Measurements from ENCODE around the gene FAM83C.

The FAM83C gene

GRCh38 chr20:35240811-35241293 is 51.4 kb downstream of the FAM83C start:
- Histone ChIP-seq H3K9ac (ENCODE audit: low read length) (no peak overlapping the region), H3K27me3 (ENCODE audit: control insufficient read depth, insufficient read depth, low read length) (no peaks in the 10 kb centered on the region), H3K27ac (ENCODE audit: low read depth, low read length) (no peak overlapping the region), H3K4me3 (ENCODE audit: low read length) (no peak overlapping the region), H3K4me1 (ENCODE audit: control insufficient read depth, insufficient read depth, low read length) (no peaks in the 10 kb centered on the region), H3K36me3 (ENCODE audit: control insufficient read depth, insufficient read depth, low read length) (no peaks in the 10 kb centered on the region)

GRCh38 chr20:35240083-35240810 is 52.0 kb downstream of the FAM83C start:
- H3K36me3 ChIP-seq (ENCODE audit: control insufficient read depth, insufficient read depth, low read length) = no peaks in the 10 kb centered on the region
- no peak overlapping the region for H3K27ac ChIP-seq (ENCODE audit: low read depth, low read length)
- H3K4me3 ChIP-seq (ENCODE audit: low read length) = no peak overlapping the region
- H3K9ac ChIP-seq (ENCODE audit: low read length) = no peak overlapping the region
- no peaks in the 10 kb centered on the region for H3K27me3 ChIP-seq (ENCODE audit: control insufficient read depth, insufficient read depth, low read length)
- no peaks in the 10 kb centered on the region for H3K4me1 ChIP-seq (ENCODE audit: control insufficient read depth, insufficient read depth, low read length)

DNA sequence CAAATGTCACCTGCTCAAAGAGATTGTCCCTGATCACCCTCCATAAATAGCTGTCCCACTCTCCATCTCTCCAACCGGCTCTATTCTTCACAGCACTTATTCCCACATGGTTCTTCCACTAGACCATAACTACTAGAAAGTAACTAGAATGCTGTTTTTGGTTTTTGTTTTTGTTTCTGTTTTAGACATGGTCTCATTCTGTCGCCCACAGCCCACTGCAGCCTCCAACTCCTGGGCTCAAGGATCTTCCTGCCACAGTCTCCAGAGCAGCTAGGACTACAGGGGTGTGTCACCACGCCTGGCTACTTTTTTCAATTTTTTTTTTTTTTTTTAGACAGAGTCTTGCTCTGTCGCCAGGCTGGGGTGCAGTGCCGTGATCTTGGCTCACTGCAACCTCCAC is 53.5 kb downstream of the FAM83C start:
- H3K4me3 ChIP-seq (ENCODE audit: low read length) = no peak overlapping the region
- H3K27me3 ChIP-seq (ENCODE audit: control insufficient read depth, insufficient read depth, low read length) = no peaks in the 10 kb centered on the region
- H3K4me1 ChIP-seq (ENCODE audit: control insufficient read depth, insufficient read depth, low read length) = no peaks in the 10 kb centered on the region
- H3K36me3 ChIP-seq (ENCODE audit: control insufficient read depth, insufficient read depth, low read length) = peaks cover 7% of the 10 kb centered on the region
- H3K9ac ChIP-seq (ENCODE audit: low read length) = no peak overlapping the region
- no peak overlapping the region for H3K27ac ChIP-seq (ENCODE audit: low read depth, low read length)

- Histone ChIP-seq H3K36me3 (ENCODE audit: control insufficient read depth, insufficient read depth, low read length) (peaks cover 7% of the 10 kb centered on the region), H3K4me3 (ENCODE audit: low read length) (no peak overlapping the region), H3K27me3 (ENCODE audit: control insufficient read depth, insufficient read depth, low read length) (no peaks in the 10 kb centered on the region), H3K27ac (ENCODE audit: low read depth, low read length) (no peak overlapping the region), H3K9ac (ENCODE audit: low read length) (no peak overlapping the region), H3K4me1 (ENCODE audit: control insufficient read depth, insufficient read depth, low read length) (no peaks in the 10 kb centered on the region)
Observed at GRCh38 chr20:35238170-35238569, 54.1 kb downstream of the FAM83C start.

- Histone ChIP-seq H3K36me3 (ENCODE audit: control insufficient read depth, insufficient read depth, low read length) (peaks cover 7% of the 10 kb centered on the region), H3K27me3 (ENCODE audit: control insufficient read depth, insufficient read depth, low read length) (no peaks in the 10 kb centered on the region), H3K4me3 (ENCODE audit: low read length) (no peak overlapping the region), H3K27ac (ENCODE audit: low read depth, low read length) (no peak overlapping the region), H3K9ac (ENCODE audit: low read length) (no peak overlapping the region), H3K4me1 (ENCODE audit: control insufficient read depth, insufficient read depth, low read length) (no peaks in the 10 kb centered on the region)
Observed at GRCh38 chr20:35237486-35237885, 54.7 kb downstream of the FAM83C start.

DNA sequence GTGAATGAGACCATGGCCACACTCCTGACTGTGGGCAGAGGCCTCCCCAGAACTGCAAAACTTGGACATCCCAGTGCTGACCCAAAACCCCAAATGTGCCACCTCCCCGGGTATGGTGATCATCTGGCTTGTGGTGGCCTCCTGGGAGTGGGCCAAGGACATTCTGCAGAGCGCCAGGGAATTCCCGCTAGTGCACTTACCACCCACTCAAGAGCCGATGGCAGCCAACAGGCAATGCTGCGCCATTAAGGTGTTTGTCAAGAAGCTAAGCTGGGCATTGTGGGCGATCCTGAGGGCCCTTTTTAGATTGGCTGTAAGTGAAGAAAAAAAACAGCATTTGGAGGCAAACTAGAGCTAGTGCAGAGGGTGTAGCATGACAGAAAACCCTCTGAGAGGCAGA is 56.3 kb downstream of the FAM83C start:
- H3K9ac ChIP-seq (ENCODE audit: low read length) = no peak overlapping the region
- H3K27ac ChIP-seq (ENCODE audit: low read depth, low read length) = no peak overlapping the region
- H3K4me3 ChIP-seq (ENCODE audit: low read length) = no peak overlapping the region
- H3K4me1 ChIP-seq (ENCODE audit: control insufficient read depth, insufficient read depth, low read length) = no peaks in the 10 kb centered on the region
- no peaks in the 10 kb centered on the region for H3K27me3 ChIP-seq (ENCODE audit: control insufficient read depth, insufficient read depth, low read length)
- peaks cover 7% of the 10 kb centered on the region for H3K36me3 ChIP-seq (ENCODE audit: control insufficient read depth, insufficient read depth, low read length)

All from rectal smooth muscle tissue (tissue), 1 donor.